NCI-H526 (cell line): ENCODE results near the gene FBXL7.

Experiments
- DNase-seq, 2 experiments: peaks; one replicate each; lab custom pipeline; 2025; lab: John Stamatoyannopoulos, UW

The FBXL7 gene

GRCh38 chr5:15655683-15656082 lies 155.7 kb downstream of the FBXL7 start:
- no peak for DNase-seq

GRCh38 chr5:15664961-15665360 lies 165.0 kb downstream of the FBXL7 start:
- DNase-seq: no peak

GRCh38 chr5:15669826-15670225 lies 169.8 kb downstream of the FBXL7 start:
- no peak for DNase-seq

GRCh38 chr5:15674716-15675115 lies 174.7 kb downstream of the FBXL7 start:
- no peak for DNase-seq

GRCh38 chr5:15676591-15676990 lies 176.6 kb downstream of the FBXL7 start:
- no peak for DNase-seq

GRCh38 chr5:15679161-15679560 lies 179.2 kb downstream of the FBXL7 start:
- DNase-seq: no peak

- no peak for DNase-seq
These were observed 180.5 kb downstream of the FBXL7 start for GRCh38 chr5:15680455-15680854.

GRCh38 chr5:15682122-15682521 lies 182.1 kb downstream of the FBXL7 start:
- no peak for DNase-seq

GRCh38 chr5:15682566-15682965 lies 182.6 kb downstream of the FBXL7 start:
- DNase-seq: no peak

GRCh38 chr5:15683332-15683731 lies 183.4 kb downstream of the FBXL7 start:
- DNase-seq: peak in 1 of 2 experiments; percentile 38

- no peak for DNase-seq
These were observed 187.4 kb downstream of the FBXL7 start for GRCh38 chr5:15687401-15687800.

GRCh38 chr5:15689836-15690235 lies 189.9 kb downstream of the FBXL7 start:
- no peak for DNase-seq

- no peak for DNase-seq
These were observed 190.6 kb downstream of the FBXL7 start for GRCh38 chr5:15690611-15691010.

GRCh38 chr5:15691521-15691920 lies 191.5 kb downstream of the FBXL7 start:
- no peak for DNase-seq

- DNase-seq: no peak
These were observed 192.9 kb downstream of the FBXL7 start for GRCh38 chr5:15692706-15693381.

- no peak for DNase-seq
These were observed 193.4 kb downstream of the FBXL7 start for GRCh38 chr5:15693382-15693728.

GRCh38 chr5:15693933-15694332 lies 194.0 kb downstream of the FBXL7 start:
- DNase-seq: no peak

- DNase-seq: no peak
These were observed 194.8 kb downstream of the FBXL7 start for GRCh38 chr5:15694696-15695214.

GRCh38 chr5:15695215-15695731 lies 195.3 kb downstream of the FBXL7 start:
- DNase-seq: no peak

GRCh38 chr5:15700373-15700772 lies 200.4 kb downstream of the FBXL7 start:
- no peak for DNase-seq

GRCh38 chr5:15702102-15702501 lies 202.1 kb downstream of the FBXL7 start:
- no peak for DNase-seq

GRCh38 chr5:15703901-15704300 lies 203.9 kb downstream of the FBXL7 start:
- no peak for DNase-seq

GRCh38 chr5:15704397-15704947 lies 204.5 kb downstream of the FBXL7 start:
- DNase-seq: no peak

GRCh38 chr5:15707631-15708030 lies 207.7 kb downstream of the FBXL7 start:
- no peak for DNase-seq
